ENCODE results near the gene TNFAIP1. TPM values are rescaled to one million over a fixed set of nuclear protein-coding genes. Genes with fewer than 3 reads are reported as not detected.

The TNFAIP1 gene
- total RNA-seq, 2 donors from 2014 or later: 28.1 to 47.6 TPM

- Histone ChIP-seq H3K4me1 (peaks cover 0 to 35% of the 10 kb centered on the region in 2 donors), H3K9me3 (no peaks in the 10 kb centered on the region), H3K4me3 (no peak overlapping the region), H3K36me3 (peaks cover 90% of the 10 kb centered on the region), H3K27ac (no peak overlapping the region), H3K27me3 (no peaks in the 10 kb centered on the region)
- no peak for TF ChIP-seq CTCF (IDR thresholded peaks at IDR 0.05)
- no peak for DNase-seq (ENCODE audit: low spot score)
Measured at GRCh38 chr17:28348979-28349378, 13.4 kb downstream of the TNFAIP1 start.

- peaks cover 93% of the 10 kb centered on the region for H3K36me3 ChIP-seq
- no peak for DNase-seq (ENCODE audit: low spot score)
- no peak overlapping the region for H3K4me3 ChIP-seq
- no peaks in the 10 kb centered on the region for H3K27me3 ChIP-seq
- H3K27ac ChIP-seq: no peak overlapping the region
- no peak for TF ChIP-seq CTCF (IDR thresholded peaks at IDR 0.05)
- no peaks in the 10 kb centered on the region for H3K9me3 ChIP-seq
- peaks cover 0 to 27% of the 10 kb centered on the region in 2 donors for H3K4me1 ChIP-seq
Measured at GRCh38 chr17:28350271-28350670, 14.7 kb downstream of the TNFAIP1 start.

- H3K4me3 ChIP-seq: peak within 1 kb of the TSS; percentile 94 to 99
- peak; percentile 96 for DNase-seq (ENCODE audit: low spot score)
- H3K9me3 ChIP-seq: no peaks in the 10 kb centered on the region
- H3K36me3 ChIP-seq: peaks cover 64% of the 10 kb centered on the region
- H3K4me1 ChIP-seq: peaks cover 0 to 30% of the 10 kb centered on the region in 2 donors
- peak in 1 of 2 donors; percentile 42 for TF ChIP-seq CTCF (IDR thresholded peaks at IDR 0.05)
- H3K27me3 ChIP-seq: no peaks in the 10 kb centered on the region
- H3K27ac ChIP-seq: peak within 1 kb of the TSS; percentile 89 to 94
Measured at GRCh38 chr17:28357061-28357900, 21.7 kb downstream of the TNFAIP1 start, which contains the start of gene POLDIP2. TSS of gene POLDIP2 (minus strand) at chr17:28357527. CDS start at chr17:28357448, 79 bp downstream.

GRCh38 chr17:28357901-28358197 lies 22.3 kb downstream of the TNFAIP1 start:
- no peak for TF ChIP-seq CTCF (IDR thresholded peaks at IDR 0.05)
- DNase-seq (ENCODE audit: low spot score): no peak
- Histone ChIP-seq H3K27me3 (no peaks in the 10 kb centered on the region), H3K4me3 (peak overlapping the region; percentile 94 to 99), H3K4me1 (peaks cover 0 to 30% of the 10 kb centered on the region in 2 donors), H3K27ac (peak overlapping the region; percentile 89 to 94), H3K9me3 (no peaks in the 10 kb centered on the region), H3K36me3 (peaks cover 63% of the 10 kb centered on the region)

DNA sequence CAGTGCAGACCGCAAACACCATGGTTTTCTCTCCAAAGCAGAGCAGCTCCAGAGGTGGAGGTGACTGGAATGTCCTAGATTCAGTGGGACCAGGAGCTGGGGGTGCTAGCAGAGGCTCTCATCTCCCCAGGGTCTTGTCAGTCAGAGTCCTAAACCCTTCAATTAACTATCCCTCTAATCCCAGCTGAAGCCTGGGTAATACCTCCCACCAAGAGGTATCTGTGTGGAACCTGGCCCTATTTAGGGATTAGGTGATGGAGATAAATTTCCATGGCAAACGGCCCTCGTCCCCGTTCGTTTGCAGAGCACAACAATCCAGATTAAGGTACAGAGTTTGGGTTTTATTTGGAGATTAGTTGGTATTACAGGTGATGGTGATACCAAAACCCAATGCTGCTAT lies 27.6 kb downstream of the TNFAIP1 start:
- Histone ChIP-seq H3K4me1 (peaks cover 0 to 7% of the 10 kb centered on the region in 2 donors), H3K27ac (no peak overlapping the region), H3K27me3 (no peaks in the 10 kb centered on the region), H3K36me3 (peaks cover 51% of the 10 kb centered on the region), H3K9me3 (no peaks in the 10 kb centered on the region), H3K4me3 (no peak overlapping the region)
- no peak for DNase-seq (ENCODE audit: low spot score)
- no peak for TF ChIP-seq CTCF (IDR thresholded peaks at IDR 0.05)
